NOMO-1 treated with DMSO at 0.1 percent for 48 hours (cell line): ENCODE measurements around the gene GLT8D1.
"Not testable (repeated sequence)": the region's sequence is repeated elsewhere in the genome, so short reads cannot be mapped to it uniquely, and the experiment has no call there.

Experiments
- DNase-seq: peaks from one replicate; lab custom pipeline; 2025; ENCODE audit not compliant: unreplicated experiment; lab: John Stamatoyannopoulos, UW

GLT8D1 gene

GRCh38 chr3:52705688-52706686 lies at the start of gene GLT8D1, which contains the start of gene SPCS1:
Gene GLT8D1 (minus strand): TSS chr3:52705791. CDS start chr3:52700460, 5,331 bp downstream.
Gene SPCS1 (plus strand): TSS chr3:52706106. CDS start chr3:52706247, 141 bp downstream.
- peak; percentile 86 for DNase-seq

- no peak for DNase-seq
Measured at GRCh38 chr3:52754373-52754772, 48.8 kb upstream of the GLT8D1 start.

- DNase-seq = peak; percentile 59
Measured at GRCh38 chr3:52752045-52752660, 46.6 kb upstream of the GLT8D1 start.

GRCh38 chr3:52743721-52744120 lies 38.1 kb upstream of the GLT8D1 start:
- no peak for DNase-seq

- DNase-seq = no peak
Measured at GRCh38 chr3:52743152-52743551, 37.6 kb upstream of the GLT8D1 start.

- DNase-seq = peak; percentile 31
Measured at GRCh38 chr3:52742418-52743041, 36.9 kb upstream of the GLT8D1 start.

- DNase-seq = no peak
Measured at GRCh38 chr3:52739730-52740129, 34.1 kb upstream of the GLT8D1 start.

- no peak for DNase-seq
Measured at GRCh38 chr3:52733256-52733891, 27.8 kb upstream of the GLT8D1 start.

GRCh38 chr3:52731590-52731989 lies 26.0 kb upstream of the GLT8D1 start:
- no peak for DNase-seq

- DNase-seq = peak; percentile 42
Measured at GRCh38 chr3:52730681-52731080, 25.1 kb upstream of the GLT8D1 start.

GRCh38 chr3:52728753-52729152 lies 23.2 kb upstream of the GLT8D1 start:
- DNase-seq = not testable (repeated sequence)

GRCh38 chr3:52724511-52724910 lies 18.9 kb upstream of the GLT8D1 start:
- no peak for DNase-seq

- DNase-seq = no peak
Measured at GRCh38 chr3:52723935-52724334, 18.3 kb upstream of the GLT8D1 start.

- peak; percentile 10 for DNase-seq
Measured at GRCh38 chr3:52722491-52722890, 16.9 kb upstream of the GLT8D1 start.

- DNase-seq = no peak
Measured at GRCh38 chr3:52721730-52722008, 16.1 kb upstream of the GLT8D1 start.

- DNase-seq = peak; percentile 97
Measured at GRCh38 chr3:52721002-52721729, 15.6 kb upstream of the GLT8D1 start.

GRCh38 chr3:52719618-52720017 lies 14.0 kb upstream of the GLT8D1 start:
- DNase-seq = no peak

GRCh38 chr3:52715714-52716305 lies 10.2 kb upstream of the GLT8D1 start:
- DNase-seq = no peak

- DNase-seq = no peak
Measured at GRCh38 chr3:52714335-52715302, 9.0 kb upstream of the GLT8D1 start.
